Measurements from ENCODE around the gene CAMP.

Gene CAMP

DNA sequence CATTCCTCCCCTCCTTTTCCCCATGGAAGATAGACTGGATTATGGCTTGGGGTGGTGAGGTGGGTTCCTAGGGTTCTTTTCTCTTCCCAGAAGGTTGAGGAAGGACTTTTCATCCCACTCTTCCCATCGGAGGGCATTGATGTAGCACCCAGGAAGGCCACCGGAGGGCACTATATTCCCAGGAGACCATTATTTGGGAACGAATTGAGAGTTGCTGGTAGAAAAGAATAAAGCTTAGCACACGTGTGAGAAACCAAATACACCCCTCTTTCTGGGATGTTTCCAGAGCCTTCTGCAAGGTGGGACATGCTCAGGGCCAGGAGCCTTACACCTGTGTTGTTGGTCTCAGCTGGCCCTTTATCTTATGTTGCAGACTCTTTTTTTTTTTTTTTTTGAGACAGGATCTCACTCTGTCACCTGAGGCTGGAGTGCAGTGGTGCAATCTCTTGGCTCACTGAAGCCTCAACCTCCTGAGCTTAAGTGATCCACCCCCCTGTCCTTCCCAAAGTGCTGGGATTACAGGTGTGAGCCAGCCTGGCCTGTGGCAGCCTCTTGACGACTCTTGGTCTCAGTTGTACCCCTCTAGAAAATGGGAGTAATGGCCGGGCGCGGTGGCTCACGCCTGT, 28.7 kb upstream of the CAMP start:
- no peak overlapping the region for H2BK5ac ChIP-seq (ENCODE audit: low read depth, low read length, poor library complexity, severe bottlenecking)
- H3K27ac ChIP-seq (ENCODE audit: low read length, poor library complexity, severe bottlenecking): no peak overlapping the region
- H3K14ac ChIP-seq (ENCODE audit: low read length in 2 of 2): no peak overlapping the region
- H3K23ac ChIP-seq (ENCODE audit: low read length in 2 of 2): no peak overlapping the region
- H3K4me2 ChIP-seq (ENCODE audit: low read length, poor library complexity, severe bottlenecking): no peak overlapping the region
- H3K9ac ChIP-seq (ENCODE audit: low read length): no peak overlapping the region
- H2BK15ac ChIP-seq (ENCODE audit: low read depth, poor library complexity, severe bottlenecking): no peak overlapping the region
- H3K18ac ChIP-seq (ENCODE audit: low read depth in 1 of 2, low read length in 2 of 2): no peak overlapping the region
- H3K27me3 ChIP-seq (ENCODE audit: control insufficient read depth in 1 of 2, insufficient read depth in 1 of 2, low read length in 2 of 2): peaks cover 0 to 13% of the 10 kb centered on the region in 2 experiments
- H2BK12ac ChIP-seq (ENCODE audit: low read length in 2 of 2): no peak overlapping the region
- H4K91ac ChIP-seq (ENCODE audit: low read length): no peak overlapping the region
- 59% methylated on average over 8 of the region's 9 CpGs for WGBS
- no peak overlapping the region for H2AK5ac ChIP-seq (ENCODE audit: low read length, severe bottlenecking)
- H3K36me3 ChIP-seq (ENCODE audit: control insufficient read depth in 1 of 2, insufficient read depth in 2 of 2, low read depth in 1 of 2, low read length in 2 of 2): no peaks in the 10 kb centered on the region
- no peaks in the 10 kb centered on the region for H3K79me1 ChIP-seq (replicated peaks; ENCODE audit: low read length, poor library complexity, severe bottlenecking)
- no peak overlapping the region for H2AFZ ChIP-seq (ENCODE audit: low read depth, low read length)
- DNase-seq: peak; percentile 76
- no peaks in the 10 kb centered on the region for H3K9me3 ChIP-seq (ENCODE audit: control insufficient read depth, low read length)
- no peak overlapping the region for H2BK120ac ChIP-seq (ENCODE audit: low read depth, low read length)
- H3K4me3 ChIP-seq (ENCODE audit: insufficient read depth in 1 of 2, low read depth in 1 of 2, low read length in 2 of 2): no peak overlapping the region
- no peak overlapping the region for H4K8ac ChIP-seq (ENCODE audit: low read length)
- H3K4me1 ChIP-seq (ENCODE audit: control insufficient read depth, insufficient read depth, low read depth, low read length): peaks cover 5% of the 10 kb centered on the region
- no peak overlapping the region for H3K4ac ChIP-seq (ENCODE audit: low read depth in 1 of 2, low read length in 2 of 2)

DNA sequence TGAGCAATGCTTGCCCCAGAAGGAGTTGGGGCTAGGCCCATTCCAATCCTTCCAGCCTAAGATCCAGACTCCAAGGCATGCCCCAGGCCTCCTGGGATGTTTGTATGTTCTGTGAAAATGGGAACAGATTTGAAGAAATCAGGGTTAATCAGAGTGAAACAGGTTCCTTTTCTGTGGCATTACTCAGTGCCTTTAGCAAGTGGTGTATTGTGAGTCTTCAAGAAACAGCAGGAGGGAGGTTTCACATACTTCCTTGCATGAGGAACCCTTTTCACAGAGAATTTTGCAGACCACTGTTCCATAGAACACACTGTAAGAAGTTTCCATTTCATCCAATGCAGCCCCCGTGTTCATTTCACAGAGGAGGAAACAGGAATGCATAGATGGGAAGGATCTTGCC, 26.7 kb upstream of the CAMP start:
- no peak overlapping the region for H3K23ac ChIP-seq (ENCODE audit: low read length in 2 of 2)
- no peak overlapping the region for H2BK120ac ChIP-seq (ENCODE audit: low read depth, low read length)
- no peak overlapping the region for H3K14ac ChIP-seq (ENCODE audit: low read length in 2 of 2)
- 75% methylated on average over 1 of the region's 1 CpG for WGBS
- no peak overlapping the region for H2BK15ac ChIP-seq (ENCODE audit: low read depth, poor library complexity, severe bottlenecking)
- H3K4me1 ChIP-seq (ENCODE audit: control insufficient read depth, insufficient read depth, low read depth, low read length): peaks cover 4% of the 10 kb centered on the region
- no peak overlapping the region for H4K91ac ChIP-seq (ENCODE audit: low read length)
- H3K4me2 ChIP-seq (ENCODE audit: low read length, poor library complexity, severe bottlenecking): no peak overlapping the region
- no peak overlapping the region for H2AFZ ChIP-seq (ENCODE audit: low read depth, low read length)
- no peak overlapping the region for H4K8ac ChIP-seq (ENCODE audit: low read length)
- H3K9ac ChIP-seq (ENCODE audit: low read length): no peak overlapping the region
- H3K18ac ChIP-seq (ENCODE audit: low read depth in 1 of 2, low read length in 2 of 2): no peak overlapping the region
- no peak overlapping the region for H2AK5ac ChIP-seq (ENCODE audit: low read length, severe bottlenecking)
- H3K79me1 ChIP-seq (replicated peaks; ENCODE audit: low read length, poor library complexity, severe bottlenecking): no peaks in the 10 kb centered on the region
- H3K27me3 ChIP-seq (ENCODE audit: control insufficient read depth in 1 of 2, insufficient read depth in 1 of 2, low read length in 2 of 2): peaks cover 0 to 19% of the 10 kb centered on the region in 2 experiments
- no peaks in the 10 kb centered on the region for H3K9me3 ChIP-seq (ENCODE audit: control insufficient read depth, low read length)
- H3K36me3 ChIP-seq (ENCODE audit: control insufficient read depth in 1 of 2, insufficient read depth in 2 of 2, low read depth in 1 of 2, low read length in 2 of 2): no peaks in the 10 kb centered on the region
- H3K4me3 ChIP-seq (ENCODE audit: insufficient read depth in 1 of 2, low read depth in 1 of 2, low read length in 2 of 2): no peak overlapping the region
- DNase-seq: no peak
- no peak overlapping the region for H2BK12ac ChIP-seq (ENCODE audit: low read length in 2 of 2)
- H2BK5ac ChIP-seq (ENCODE audit: low read depth, low read length, poor library complexity, severe bottlenecking): no peak overlapping the region
- H3K27ac ChIP-seq (ENCODE audit: low read length, poor library complexity, severe bottlenecking): no peak overlapping the region
- no peak overlapping the region for H3K4ac ChIP-seq (ENCODE audit: low read depth in 1 of 2, low read length in 2 of 2)

DNA sequence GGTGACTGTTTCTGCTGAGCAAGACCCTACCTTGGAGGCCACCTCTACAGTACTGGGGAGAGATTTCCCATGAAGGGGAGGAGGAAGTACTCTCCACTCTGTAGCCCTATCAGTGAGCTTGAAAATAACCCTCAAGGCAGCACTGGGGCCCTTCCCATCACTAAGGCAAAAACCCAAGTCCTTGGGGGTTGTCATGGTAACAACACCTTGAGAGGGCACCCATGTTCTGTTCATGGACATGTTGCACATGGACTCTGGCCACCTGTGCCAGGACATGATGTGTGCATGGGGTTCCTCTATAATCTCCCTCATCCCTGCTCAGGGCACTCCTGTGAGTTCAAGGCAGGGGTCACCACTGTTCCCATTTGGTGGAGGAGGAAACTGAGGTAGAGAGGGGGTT, 24.2 kb upstream of the CAMP start:
- no peak overlapping the region for H2BK15ac ChIP-seq (ENCODE audit: low read depth, poor library complexity, severe bottlenecking)

DNA sequence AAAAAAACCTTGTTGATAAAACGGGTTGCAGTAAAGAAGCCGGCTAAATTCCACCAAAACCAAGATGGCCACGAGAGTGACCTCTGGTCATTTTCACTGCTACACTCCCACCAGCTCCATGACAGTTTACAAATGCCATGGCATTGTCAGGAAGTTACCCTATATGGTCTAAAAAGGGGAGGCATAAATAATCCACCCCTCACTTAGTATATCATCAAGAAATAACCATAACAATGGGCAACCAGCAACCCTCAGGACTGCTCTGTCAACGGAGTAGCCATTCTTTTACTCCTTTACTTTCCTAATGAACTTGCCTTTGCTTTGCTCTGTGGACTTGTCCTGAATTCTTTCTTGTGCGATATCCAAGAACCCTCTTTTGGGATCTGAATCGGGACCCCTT, 20.7 kb upstream of the CAMP start:
- H3K9ac ChIP-seq (ENCODE audit: low read length): no peak overlapping the region
- H4K8ac ChIP-seq (ENCODE audit: low read length): no peak overlapping the region
- 78% methylated on average over 6 of the region's 6 CpGs for WGBS
- H3K36me3 ChIP-seq (ENCODE audit: control insufficient read depth in 1 of 2, insufficient read depth in 2 of 2, low read depth in 1 of 2, low read length in 2 of 2): no peaks in the 10 kb centered on the region
- H3K14ac ChIP-seq (ENCODE audit: low read length in 2 of 2): no peak overlapping the region
- no peak for DNase-seq
- H2BK5ac ChIP-seq (ENCODE audit: low read depth, low read length, poor library complexity, severe bottlenecking): no peak overlapping the region
- no peak overlapping the region for H3K23ac ChIP-seq (ENCODE audit: low read length in 2 of 2)
- H3K4me3 ChIP-seq (ENCODE audit: insufficient read depth in 1 of 2, low read depth in 1 of 2, low read length in 2 of 2): no peak overlapping the region
- no peak overlapping the region for H2BK15ac ChIP-seq (ENCODE audit: low read depth, poor library complexity, severe bottlenecking)
- H2AFZ ChIP-seq (ENCODE audit: low read depth, low read length): no peak overlapping the region
- H2AK5ac ChIP-seq (ENCODE audit: low read length, severe bottlenecking): no peak overlapping the region
- H3K18ac ChIP-seq (ENCODE audit: low read depth in 1 of 2, low read length in 2 of 2): no peak overlapping the region
- H2BK120ac ChIP-seq (ENCODE audit: low read depth, low read length): no peak overlapping the region
- H3K79me1 ChIP-seq (replicated peaks; ENCODE audit: low read length, poor library complexity, severe bottlenecking): no peaks in the 10 kb centered on the region
- no peak overlapping the region for H2BK12ac ChIP-seq (ENCODE audit: low read length in 2 of 2)
- no peaks in the 10 kb centered on the region for H3K4me1 ChIP-seq (ENCODE audit: control insufficient read depth, insufficient read depth, low read depth, low read length)
- peaks cover 8 to 13% of the 10 kb centered on the region in 2 experiments for H3K27me3 ChIP-seq (ENCODE audit: control insufficient read depth in 1 of 2, insufficient read depth in 1 of 2, low read length in 2 of 2)
- no peak overlapping the region for H3K4me2 ChIP-seq (ENCODE audit: low read length, poor library complexity, severe bottlenecking)
- H3K9me3 ChIP-seq (ENCODE audit: control insufficient read depth, low read length): no peaks in the 10 kb centered on the region
- H4K91ac ChIP-seq (ENCODE audit: low read length): no peak overlapping the region
- no peak overlapping the region for H3K27ac ChIP-seq (ENCODE audit: low read length, poor library complexity, severe bottlenecking)
- no peak overlapping the region for H3K4ac ChIP-seq (ENCODE audit: low read depth in 1 of 2, low read length in 2 of 2)

More for the DNA sequence above, 24.2 kb upstream of the CAMP start:
- Histone ChIP-seq H3K4me2 (ENCODE audit: low read length, poor library complexity, severe bottlenecking) (no peak overlapping the region), H2BK12ac (ENCODE audit: low read length in 2 of 2) (no peak overlapping the region), H3K79me1 (replicated peaks; ENCODE audit: low read length, poor library complexity, severe bottlenecking) (no peaks in the 10 kb centered on the region), H4K91ac (ENCODE audit: low read length) (no peak overlapping the region), H3K27ac (ENCODE audit: low read length, poor library complexity, severe bottlenecking) (no peak overlapping the region), H2AFZ (ENCODE audit: low read depth, low read length) (no peak overlapping the region), H3K36me3 (ENCODE audit: control insufficient read depth in 1 of 2, insufficient read depth in 2 of 2, low read depth in 1 of 2, low read length in 2 of 2) (no peaks in the 10 kb centered on the region), H3K4me1 (ENCODE audit: control insufficient read depth, insufficient read depth, low read depth, low read length) (peaks cover 4% of the 10 kb centered on the region), H2AK5ac (ENCODE audit: low read length, severe bottlenecking) (no peak overlapping the region), H2BK5ac (ENCODE audit: low read depth, low read length, poor library complexity, severe bottlenecking) (no peak overlapping the region), H3K18ac (ENCODE audit: low read depth in 1 of 2, low read length in 2 of 2) (no peak overlapping the region), H3K9ac (ENCODE audit: low read length) (no peak overlapping the region), H3K4me3 (ENCODE audit: insufficient read depth in 1 of 2, low read depth in 1 of 2, low read length in 2 of 2) (no peak overlapping the region), H3K9me3 (ENCODE audit: control insufficient read depth, low read length) (no peaks in the 10 kb centered on the region), H3K4ac (ENCODE audit: low read depth in 1 of 2, low read length in 2 of 2) (no peak overlapping the region), H3K23ac (ENCODE audit: low read length in 2 of 2) (no peak overlapping the region), H3K14ac (ENCODE audit: low read length in 2 of 2) (no peak overlapping the region), H2BK120ac (ENCODE audit: low read depth, low read length) (no peak overlapping the region), H3K27me3 (ENCODE audit: control insufficient read depth in 1 of 2, insufficient read depth in 1 of 2, low read length in 2 of 2) (peaks cover 0 to 17% of the 10 kb centered on the region in 2 experiments), H4K8ac (ENCODE audit: low read length) (no peak overlapping the region)
- no peak for DNase-seq
